GM06990 (cell line): Measurements from ENCODE around the gene ERC1.

Experiments used
- DNase-seq: peaks from one replicate; pipeline ENCODE4 v3.0.0-alpha.2; 2011; ENCODE audit not compliant: insufficient read length; ENCODE audit errors: extremely low read depth
- H3K27me3 ChIP-seq: replicated peaks from 2 replicates; pipeline ENCODE4 v1.6.0; 2011; ENCODE audit warnings: low read length; ENCODE audit not compliant: control insufficient read depth, insufficient read depth
- H3K36me3 ChIP-seq: 2 replicates; pipeline ENCODE4 v1.5.1; 2011; ENCODE audit warnings: low read length; ENCODE audit not compliant: control insufficient read depth, insufficient read depth
- H3K4me3 ChIP-seq: replicated peaks from 2 replicates; pipeline ENCODE4 v1.5.1; 2011; ENCODE audit warnings: low read depth, mild to moderate bottlenecking, control low read depth, low read length
- CTCF ChIP-seq: IDR thresholded peaks from 2 replicates; pipeline ENCODE4 v1.5.1; 2011; ENCODE audit warnings: low read length, control low read depth, mild to moderate bottlenecking, inconsistent platforms; ENCODE audit not compliant: insufficient read depth, poor library complexity, severe bottlenecking

Gene ERC1

GRCh38 chr12:1256285-1256684, 265.3 kb downstream of the ERC1 start:
- no peak for DNase-seq
- Histone ChIP-seq H3K36me3 (no peaks in the 10 kb centered on the region), H3K27me3 (no peaks in the 10 kb centered on the region), H3K4me3 (no peak overlapping the region)
- no peak for TF ChIP-seq CTCF

GRCh38 chr12:1256991-1257390, 266.0 kb downstream of the ERC1 start:
- no peak for TF ChIP-seq CTCF

GRCh38 chr12:1262011-1262410, 271.0 kb downstream of the ERC1 start:
- no peak for TF ChIP-seq CTCF
- Histone ChIP-seq H3K27me3 (no peaks in the 10 kb centered on the region), H3K36me3 (no peaks in the 10 kb centered on the region), H3K4me3 (no peak overlapping the region)
- DNase-seq = no peak

More at GRCh38 chr12:1256991-1257390, 266.0 kb downstream of the ERC1 start:
- Histone ChIP-seq H3K27me3 (no peaks in the 10 kb centered on the region), H3K36me3 (no peaks in the 10 kb centered on the region), H3K4me3 (no peak overlapping the region)
- no peak for DNase-seq

- Histone ChIP-seq H3K4me3 (no peak overlapping the region), H3K36me3 (no peaks in the 10 kb centered on the region), H3K27me3 (no peaks in the 10 kb centered on the region)
- TF ChIP-seq CTCF = no peak
- DNase-seq = no peak
These were observed 276.2 kb downstream of the ERC1 start for GRCh38 chr12:1267243-1267642.

GRCh38 chr12:1272142-1272541, 281.1 kb downstream of the ERC1 start:
- DNase-seq = no peak
- no peak for TF ChIP-seq CTCF
- no peak overlapping the region for H3K4me3 ChIP-seq
- H3K36me3 ChIP-seq = no peaks in the 10 kb centered on the region
- no peaks in the 10 kb centered on the region for H3K27me3 ChIP-seq

- H3K4me3 ChIP-seq = no peak overlapping the region
- no peak for DNase-seq
- no peaks in the 10 kb centered on the region for H3K27me3 ChIP-seq
- H3K36me3 ChIP-seq = no peaks in the 10 kb centered on the region
- TF ChIP-seq CTCF = no peak
These were observed 282.0 kb downstream of the ERC1 start for GRCh38 chr12:1273051-1273450.
